PC-3 (cell line): ENCODE results near the gene KLF12. TPM values are rescaled to one million over a fixed set of nuclear protein-coding genes. Genes with fewer than 3 reads are reported as not detected.
A peak's percentile ranks its signal among the peaks of the same experiment; 100 is the strongest.

ENCODE experiments used
- ATAC-seq: fragments of 200-7000 bp; cut with Tn5 transposase; 2 replicates; pipeline ENCODE4 v1.9.1; 2020; ENCODE audit warnings: mild to moderate bottlenecking, moderate library complexity
- BruUV-seq: library from RNA; stranded (reverse); fragments of 400-500 nt; replicated peaks from 2 replicates; lab custom pipeline; 2021; lab: Mats Ljungman, UMichigan
- CTCF ChIA-PET: fragments of 300-600 bp; sonication (Branson Sonifier 250); formaldehyde crosslinking; loops from one replicate; lab custom pipeline; 2022; ENCODE audit warnings: antibody characterized with exemption; lab: Charles Lee
- POLR2A ChIA-PET: fragments of 300-600 bp; sonication (Branson Sonifier 250); formaldehyde crosslinking; loops from one replicate; lab custom pipeline; 2022; ENCODE audit warnings: antibody characterized with exemption; ENCODE audit not compliant: unreplicated experiment; lab: Charles Lee
- DNase-seq: peaks from one replicate; pipeline ENCODE4 v3.0.0-alpha.2; 2015
- H2AFZ ChIP-seq: fragments of 300-600 bp; sonication (generic); 2 replicates; pipeline ENCODE4 v1.6.0; 2016; ENCODE audit warnings: antibody characterized with exemption, low read length
- H3F3A ChIP-seq: fragments of 300-600 bp; sonication (generic); one replicate; pipeline ENCODE4 v1.6.0; 2017; ENCODE audit warnings: antibody characterized with exemption, low read length, control low read depth, mild to moderate bottlenecking; ENCODE audit not compliant: unreplicated experiment
- H3K27ac ChIP-seq: fragments of 300-600 bp; sonication (generic); 2 replicates; pipeline ENCODE4 v1.5.1; 2016; ENCODE audit warnings: mild to moderate bottlenecking, low read length
- H3K27me3 ChIP-seq: fragments of 300-600 bp; sonication (generic); 2 replicates; pipeline ENCODE4 v1.6.1; 2016; ENCODE audit warnings: low read length, mixed read lengths
- H3K36me3 ChIP-seq: fragments of 300-600 bp; sonication (generic); 2 replicates; pipeline ENCODE4 v1.6.1; 2016; ENCODE audit warnings: low read depth, mixed run types, low read length, mixed read lengths
- H3K4me1 ChIP-seq: fragments of 300-600 bp; sonication (generic); 2 replicates; pipeline ENCODE4 v1.5.1; 2016; ENCODE audit warnings: low read length; ENCODE audit not compliant: insufficient read depth
- H3K4me2 ChIP-seq: fragments of 300-600 bp; sonication (generic); 2 replicates; pipeline ENCODE4 v1.6.0; 2016; ENCODE audit warnings: low read length
- H3K4me3 ChIP-seq: fragments of 300-600 bp; sonication (generic); 2 replicates; pipeline ENCODE4 v1.5.1; 2016; ENCODE audit warnings: mild to moderate bottlenecking, low read length, mixed read lengths
- H3K79me2 ChIP-seq: fragments of 300-600 bp; sonication (generic); 2 replicates; pipeline ENCODE4 v1.6.1; 2017; ENCODE audit warnings: low read length, mixed read lengths
- H3K9ac ChIP-seq: fragments of 300-600 bp; sonication (generic); 2 replicates; pipeline ENCODE4 v1.6.0; 2016; ENCODE audit warnings: mild to moderate bottlenecking, low read length
- H3K9me2 ChIP-seq: fragments of 300-600 bp; sonication (generic); replicated peaks from 2 replicates; pipeline ENCODE4 v1.6.1; 2016; ENCODE audit warnings: mixed run types, low read length, mixed read lengths
- H3K9me3 ChIP-seq: fragments of 300-600 bp; sonication (generic); 2 replicates; pipeline ENCODE4 v1.6.1; 2016; ENCODE audit warnings: low read length, mixed read lengths
- H4K20me1 ChIP-seq: fragments of 300-600 bp; sonication (generic); 2 replicates; pipeline ENCODE4 v1.6.1; 2016; ENCODE audit warnings: low read length, mixed read lengths
- EZH2 ChIP-seq: fragments of 300-600 bp; sonication (generic); IDR thresholded peaks from one replicate; pipeline ENCODE4 v1.6.1; 2017; ENCODE audit warnings: antibody characterized with exemption, mild to moderate bottlenecking, low read length; ENCODE audit not compliant: unreplicated experiment
- EZH2phosphoT487 ChIP-seq: fragments of 300-600 bp; sonication (generic); IDR thresholded peaks from 2 replicates; pipeline ENCODE4 v1.6.1; 2018; ENCODE audit warnings: mild to moderate bottlenecking, antibody characterized with exemption, low read length, borderline replicate concordance
- intact Hi-C: fragments of 100-400 bp; cut with micrococcal nuclease; formaldehyde crosslinking; loops from 2 replicates; pipeline ENCODE4 v1.9.0; 2023
- total RNA-seq: library from RNA; depleted of rRNA; stranded (reverse); fragments of >200 nt; gene quantifications from 2 replicates; pipeline ENCODE4 v1.2.3, GENCODE V29; 2014
- TF ChIP-seq, protein P1 (sequence below): fragments of 300-600 bp; sonication (generic); conservative IDR thresholded peaks from 2 replicates; pipeline ENCODE4 v1.5.1; 2017; ENCODE audit warnings: antibody characterized with exemption, low read depth, mild to moderate bottlenecking, low read length

Gene KLF12
- total RNA-seq, 1 experiment from 2014 or later: 6.4 TPM

DNA sequence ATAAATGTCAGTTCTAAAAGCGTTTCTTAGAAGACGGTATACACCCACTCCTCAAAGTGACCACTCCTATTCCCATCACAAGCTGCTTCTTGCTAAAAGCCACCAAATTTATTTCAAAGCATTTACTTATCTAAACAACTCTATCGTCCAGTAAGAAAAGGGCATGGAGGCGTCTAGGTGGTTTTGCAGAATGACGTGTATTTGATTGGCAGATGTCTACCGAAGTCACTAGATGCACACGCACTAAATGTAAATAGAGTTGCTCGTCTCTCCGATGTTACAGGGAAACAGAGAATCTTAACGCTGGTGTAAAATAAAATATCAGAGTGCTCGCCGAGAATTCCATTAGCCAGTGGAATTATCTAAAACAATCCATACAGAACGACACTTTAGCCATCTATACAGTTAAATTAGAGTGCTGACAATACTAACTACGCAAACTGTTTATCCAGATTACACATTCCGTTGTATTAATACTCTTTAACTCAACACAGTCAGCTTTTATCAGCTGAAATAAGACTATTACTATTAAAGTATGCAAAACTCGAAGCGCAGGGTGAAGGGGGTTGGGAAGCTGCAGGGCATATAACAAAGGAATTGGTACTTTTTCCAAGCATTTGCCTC, 1.9 kb downstream of the KLF12 start:
- POLR2A ChIA-PET: interaction anchor here (0.5 kb wide), 1 partner anchor 17 kb away, joined by 3 read pairs; no protein-coding TSS in a partner anchor
- ATAC-seq (no peak), DNase-seq (peak; percentile 48)
- Histone ChIP-seq H3K79me2 (peaks cover 66% of the 10 kb centered on the region), H3K9ac (peak overlapping the region; percentile 71; the same call in 1 of the 2 replicates), H3K27ac (no peak overlapping the region), H3K4me3 (peak overlapping the region; percentile 96), H3K36me3 (no peaks in the 10 kb centered on the region), H3F3A (no peaks in the 10 kb centered on the region), H3K9me2 (no peaks in the 10 kb centered on the region), H4K20me1 (no peaks in the 10 kb centered on the region; the same call in 1 of the 2 replicates), H3K4me1 (peaks cover 44% of the 10 kb centered on the region), H3K27me3 (no peaks in the 10 kb centered on the region), H3K9me3 (no peaks in the 10 kb centered on the region), H3K4me2 (peak overlapping the region; percentile 81), H2AFZ (peak overlapping the region; percentile 54; the same call in 1 of the 2 replicates)
- BruUV-seq: no TSS peak
- CTCF ChIA-PET: interaction anchor here (1.0 kb wide), 1 partner anchor 154 kb away, joined by 3 read pairs; no protein-coding TSS in a partner anchor
- TF ChIP-seq EZH2 (no peak), EZH2phosphoT487 (no peak)
- TF ChIP-seq, protein P1, sequence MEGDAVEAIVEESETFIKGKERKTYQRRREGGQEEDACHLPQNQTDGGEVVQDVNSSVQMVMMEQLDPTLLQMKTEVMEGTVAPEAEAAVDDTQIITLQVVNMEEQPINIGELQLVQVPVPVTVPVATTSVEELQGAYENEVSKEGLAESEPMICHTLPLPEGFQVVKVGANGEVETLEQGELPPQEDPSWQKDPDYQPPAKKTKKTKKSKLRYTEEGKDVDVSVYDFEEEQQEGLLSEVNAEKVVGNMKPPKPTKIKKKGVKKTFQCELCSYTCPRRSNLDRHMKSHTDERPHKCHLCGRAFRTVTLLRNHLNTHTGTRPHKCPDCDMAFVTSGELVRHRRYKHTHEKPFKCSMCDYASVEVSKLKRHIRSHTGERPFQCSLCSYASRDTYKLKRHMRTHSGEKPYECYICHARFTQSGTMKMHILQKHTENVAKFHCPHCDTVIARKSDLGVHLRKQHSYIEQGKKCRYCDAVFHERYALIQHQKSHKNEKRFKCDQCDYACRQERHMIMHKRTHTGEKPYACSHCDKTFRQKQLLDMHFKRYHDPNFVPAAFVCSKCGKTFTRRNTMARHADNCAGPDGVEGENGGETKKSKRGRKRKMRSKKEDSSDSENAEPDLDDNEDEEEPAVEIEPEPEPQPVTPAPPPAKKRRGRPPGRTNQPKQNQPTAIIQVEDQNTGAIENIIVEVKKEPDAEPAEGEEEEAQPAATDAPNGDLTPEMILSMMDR: no peak
- intact Hi-C loops: loop anchor here (5.0 to 10.0 kb wide), 2 partner anchors 377 to 1125 kb away; no protein-coding TSS in a partner anchor

DNA sequence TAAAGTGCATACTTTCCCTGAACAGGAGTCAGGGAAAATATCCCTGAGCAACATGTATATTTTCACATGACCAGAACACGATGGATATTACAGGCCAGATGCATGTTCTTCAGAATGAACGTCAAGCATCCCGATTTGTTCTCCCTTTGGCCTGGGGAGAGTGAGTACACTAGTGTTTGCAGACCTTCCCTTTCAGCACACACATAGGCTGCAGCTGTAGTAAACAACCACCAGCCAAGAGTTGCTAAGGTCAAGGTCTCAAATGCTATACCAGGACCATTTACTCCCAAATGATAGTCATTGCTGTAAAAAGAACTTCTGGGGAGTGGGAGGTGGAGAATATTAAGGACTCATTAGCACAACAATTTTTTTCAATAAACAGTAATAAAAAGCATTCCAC, 3.0 kb downstream of the KLF12 start:
- CTCF ChIA-PET: interaction anchor here (1.0 kb wide), 1 partner anchor 155 kb away, joined by 3 read pairs; no protein-coding TSS in a partner anchor
- Histone ChIP-seq H2AFZ (no peak overlapping the region), H3K4me3 (peak overlapping the region; percentile 96; the same call in 1 of the 2 replicates), H3K4me1 (peaks cover 36% of the 10 kb centered on the region), H3F3A (no peaks in the 10 kb centered on the region), H3K36me3 (no peaks in the 10 kb centered on the region), H4K20me1 (no peaks in the 10 kb centered on the region; the same call in 1 of the 2 replicates), H3K4me2 (peak overlapping the region; percentile 81), H3K9me3 (no peaks in the 10 kb centered on the region), H3K27ac (no peak overlapping the region), H3K9me2 (no peaks in the 10 kb centered on the region), H3K79me2 (peaks cover 77% of the 10 kb centered on the region), H3K27me3 (no peaks in the 10 kb centered on the region), H3K9ac (no peak overlapping the region)
- ATAC-seq (no peak), DNase-seq (no peak)
- BruUV-seq: no TSS peak
- intact Hi-C loops: loop anchor here (5.0 to 10.0 kb wide), 2 partner anchors 376 to 1126 kb away; no protein-coding TSS in a partner anchor
- TF ChIP-seq EZH2phosphoT487: no peak
- no peak for TF ChIP-seq EZH2
- TF ChIP-seq, protein P1: no peak
- POLR2A ChIA-PET: no interaction called here
